ENCODE measurements around the gene PCSK2. TPM values are rescaled to one million over a fixed set of nuclear protein-coding genes. Genes with fewer than 3 reads are reported as not detected.

PCSK2 gene
- total and polyA plus RNA-seq, 12 donors = 0.32 to 47.6 (median 5.3) TPM

DNA sequence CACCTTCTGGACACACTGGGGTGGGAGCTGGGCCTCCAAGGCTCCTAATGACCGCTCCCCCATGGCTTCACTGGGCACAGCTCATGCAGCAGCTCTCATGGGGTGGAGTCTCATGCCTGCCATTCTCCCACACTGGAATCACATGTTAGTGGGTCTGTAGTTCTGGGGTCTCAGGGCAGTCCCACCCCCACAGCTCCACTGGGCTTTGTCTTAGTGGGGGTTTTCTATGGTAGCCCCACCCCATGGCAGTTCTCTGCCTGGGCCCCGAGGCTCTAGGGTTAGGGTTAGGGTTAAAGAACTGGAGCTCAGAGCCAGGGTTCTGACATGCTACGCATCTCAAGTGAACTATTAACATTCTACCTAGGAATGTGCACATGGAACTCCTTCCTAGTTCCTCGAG lies 139.0 kb downstream of the PCSK2 start:
- Histone ChIP-seq H3K4me1 (replicated peaks in 1 of 2) (no peaks in the 10 kb centered on the region), H3K27me3 (no peaks in the 10 kb centered on the region), H3K36me3 (replicated peaks in 1 of 2) (no peaks in the 10 kb centered on the region), H3K27ac (no peak overlapping the region), H3K4me3 (no peak overlapping the region), H3K9me3 (replicated peaks in 1 of 3) (no peaks in the 10 kb centered on the region)
- 76 to 92% (median 79%) methylated on average over 3 to 4 of the region's 4 CpGs for WGBS, 4 donors
- no peak for DNase-seq
- intact Hi-C loops (cut with DNase I) = no loop called here
- no peak for TF ChIP-seq POLR2A (IDR thresholded peaks at IDR 0.05)
- no peak for TF ChIP-seq CTCF (IDR thresholded peaks at IDR 0.05)

GRCh38 chr20:17369506-17369905 lies 142.7 kb downstream of the PCSK2 start:
- intact Hi-C loops (cut with DNase I) = no loop called here
- no peak for DNase-seq
- 63 to 79% (median 66%) methylated on average over 2 of the region's 2 CpGs for WGBS, 4 donors
- Histone ChIP-seq H3K9me3 (replicated peaks in 1 of 3) (no peaks in the 10 kb centered on the region), H3K27ac (no peak overlapping the region), H3K4me1 (replicated peaks in 1 of 2) (no peaks in the 10 kb centered on the region), H3K36me3 (replicated peaks in 1 of 2) (no peaks in the 10 kb centered on the region), H3K4me3 (no peak overlapping the region), H3K27me3 (no peaks in the 10 kb centered on the region)
- no peak for TF ChIP-seq POLR2A (IDR thresholded peaks at IDR 0.05)
- TF ChIP-seq CTCF (IDR thresholded peaks at IDR 0.05) = no peak

- 55 to 68% (median 57%) methylated on average over 5 to 6 of the region's 6 CpGs for WGBS, 4 donors
- TF ChIP-seq POLR2A (IDR thresholded peaks at IDR 0.05) (no peak), CTCF (IDR thresholded peaks at IDR 0.05) (no peak)
- no peak overlapping the region for H3K27ac ChIP-seq
- no peak overlapping the region for H3K4me3 ChIP-seq
- H3K36me3 ChIP-seq (replicated peaks in 1 of 2) = no peaks in the 10 kb centered on the region
- H3K4me1 ChIP-seq (replicated peaks in 1 of 2) = no peaks in the 10 kb centered on the region
- no peaks in the 10 kb centered on the region for H3K27me3 ChIP-seq
- no peaks in the 10 kb centered on the region for H3K9me3 ChIP-seq (replicated peaks in 1 of 3)
- intact Hi-C loops (cut with DNase I) = no loop called here
- DNase-seq = no peak
Observed at GRCh38 chr20:17372806-17373440, 146.1 kb downstream of the PCSK2 start.

- H3K36me3 ChIP-seq (replicated peaks in 1 of 2) = no peaks in the 10 kb centered on the region
- TF ChIP-seq POLR2A (IDR thresholded peaks at IDR 0.05) = no peak
- no peak for TF ChIP-seq CTCF (IDR thresholded peaks at IDR 0.05)
- H3K4me1 ChIP-seq (replicated peaks in 1 of 2) = no peaks in the 10 kb centered on the region
- H3K9me3 ChIP-seq (replicated peaks in 1 of 3) = no peaks in the 10 kb centered on the region
- H3K27ac ChIP-seq = no peak overlapping the region
- H3K4me3 ChIP-seq = no peak overlapping the region
- H3K27me3 ChIP-seq = no peaks in the 10 kb centered on the region
- no peak for DNase-seq
- intact Hi-C loops (cut with DNase I) = no loop called here
- 63 to 79% (median 77%) methylated on average over 5 of the region's 5 CpGs for WGBS, 4 donors
Observed at GRCh38 chr20:17374086-17374485, 147.2 kb downstream of the PCSK2 start.
